GM18519 (cell line): ENCODE measurements around the gene NOTCH1.

Experiments used
- ATAC-seq: cut with Tn5 transposase; IDR thresholded peaks from one replicate; pipeline ENCODE4 v1.9.1; 2021; ENCODE audit warnings: mild to moderate bottlenecking, moderate library complexity; ENCODE audit not compliant: unreplicated experiment, low FRiP score

Gene NOTCH1

DNA sequence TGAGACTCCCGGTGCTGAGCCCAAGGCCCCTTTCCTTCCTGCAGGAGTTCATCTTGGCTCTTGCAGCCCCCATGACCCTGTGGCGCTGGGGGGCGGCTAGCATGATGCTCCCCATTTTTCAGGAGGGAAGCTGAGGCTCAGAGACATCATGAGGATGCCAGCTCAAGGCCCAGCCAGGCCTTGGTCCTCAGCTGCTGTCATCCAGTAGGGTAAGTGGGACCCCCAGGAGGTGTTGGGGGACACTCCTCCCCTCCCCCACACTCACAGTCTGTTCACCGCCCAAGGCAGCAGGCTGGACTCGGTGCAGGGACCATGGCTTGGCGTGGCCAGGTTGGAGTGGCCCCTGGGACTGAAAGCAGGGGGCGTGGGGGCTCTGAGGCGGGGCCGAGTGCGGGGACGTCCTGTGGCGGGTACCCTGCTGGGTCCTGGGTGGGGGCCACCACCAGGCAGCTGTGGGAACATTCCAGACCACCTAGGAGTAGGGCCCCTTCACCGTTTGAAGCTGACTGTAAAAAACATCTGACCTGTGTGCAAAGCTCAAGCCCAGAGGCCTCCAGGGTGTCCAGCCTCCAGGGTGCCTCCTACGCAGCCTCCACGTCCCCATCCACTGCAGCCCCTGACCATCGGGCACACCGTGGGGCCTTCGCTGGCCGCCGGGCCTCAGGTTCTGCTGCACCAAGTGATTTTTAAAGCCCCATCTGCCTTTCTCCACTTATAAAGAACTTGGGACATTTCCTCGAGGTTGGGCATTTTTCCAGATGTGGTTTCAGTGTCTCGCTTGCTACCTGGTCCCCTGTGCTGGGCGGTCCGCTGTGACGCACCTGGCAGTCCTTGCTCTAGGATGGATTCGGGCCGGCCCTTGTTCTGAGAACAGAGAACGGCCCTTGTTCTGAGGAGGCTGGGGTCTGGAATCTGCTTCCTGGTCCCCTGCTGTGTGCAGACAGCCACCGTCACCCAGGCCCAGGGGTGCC lies 3.4 kb upstream of the NOTCH1 start:
- ATAC-seq: no peak

- ATAC-seq: no peak
Observed at GRCh38 chr9:136547508-136548215, 1.8 kb upstream of the NOTCH1 start.

GRCh38 chr9:136546697-136547501 lies 1.1 kb upstream of the NOTCH1 start:
- ATAC-seq: peak; percentile 5

DNA sequence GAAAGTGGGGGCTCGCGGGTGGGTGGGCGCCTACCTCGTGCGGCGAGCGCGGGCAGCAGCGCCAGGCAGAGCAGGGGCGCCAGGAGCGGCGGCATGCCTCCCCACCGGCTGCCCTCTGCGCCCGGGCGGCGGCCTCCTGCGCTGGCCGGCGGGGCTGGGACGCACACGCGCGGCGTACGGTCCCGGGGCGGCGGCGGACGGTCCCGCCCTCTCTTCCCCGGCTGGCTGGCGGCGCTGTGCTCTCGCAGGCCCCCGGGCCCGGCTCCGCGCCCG lies 220 bp downstream of the NOTCH1 start:
- ATAC-seq: no peak

GRCh38 chr9:136544964-136545691 lies 720 bp downstream of the NOTCH1 start:
- no peak for ATAC-seq

GRCh38 chr9:136544548-136544963 lies 1.3 kb downstream of the NOTCH1 start:
- ATAC-seq: no peak

- no peak for ATAC-seq
Observed at GRCh38 chr9:136543830-136544547, 1.9 kb downstream of the NOTCH1 start.

GRCh38 chr9:136543280-136543679 lies 2.6 kb downstream of the NOTCH1 start:
- no peak for ATAC-seq

DNA sequence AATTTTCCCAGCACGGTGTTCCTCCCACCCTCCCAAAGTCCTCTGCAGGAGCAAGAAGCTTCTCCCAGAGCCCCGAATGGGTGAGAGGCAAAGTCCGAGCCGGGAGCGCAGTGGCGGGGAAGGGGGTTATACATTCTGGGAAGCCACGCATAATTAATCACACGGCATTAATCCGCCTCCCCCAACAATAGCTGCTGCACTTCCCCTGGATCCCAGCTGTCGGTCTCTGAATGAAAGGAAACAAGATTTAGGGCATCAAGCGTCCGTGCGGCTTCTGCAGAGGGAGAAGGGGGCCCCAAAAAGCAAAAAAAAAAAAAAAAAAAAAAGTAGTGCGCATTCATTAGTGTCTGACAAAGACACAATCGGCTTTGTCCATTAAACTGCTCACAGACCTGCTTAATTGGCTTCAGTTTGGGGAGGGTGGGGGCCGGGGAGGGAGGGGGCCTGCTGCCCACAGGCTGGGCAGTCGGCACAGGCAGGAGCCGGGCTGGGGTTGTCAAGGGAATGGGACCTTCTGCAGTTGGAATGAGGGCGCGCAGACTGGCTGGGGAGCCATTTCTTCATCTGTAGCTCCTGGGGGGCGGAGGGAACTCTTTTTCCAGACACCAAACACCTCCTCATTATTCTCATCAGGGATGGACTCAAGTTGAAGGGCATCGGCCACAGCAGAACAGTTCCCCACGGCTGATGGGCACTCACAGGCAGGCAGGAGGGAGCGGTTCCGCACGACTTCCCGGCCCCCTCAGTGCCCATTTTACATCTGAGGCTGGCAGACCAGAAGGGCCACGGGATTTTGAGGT lies 3.4 kb downstream of the NOTCH1 start:
- no peak for ATAC-seq

DNA sequence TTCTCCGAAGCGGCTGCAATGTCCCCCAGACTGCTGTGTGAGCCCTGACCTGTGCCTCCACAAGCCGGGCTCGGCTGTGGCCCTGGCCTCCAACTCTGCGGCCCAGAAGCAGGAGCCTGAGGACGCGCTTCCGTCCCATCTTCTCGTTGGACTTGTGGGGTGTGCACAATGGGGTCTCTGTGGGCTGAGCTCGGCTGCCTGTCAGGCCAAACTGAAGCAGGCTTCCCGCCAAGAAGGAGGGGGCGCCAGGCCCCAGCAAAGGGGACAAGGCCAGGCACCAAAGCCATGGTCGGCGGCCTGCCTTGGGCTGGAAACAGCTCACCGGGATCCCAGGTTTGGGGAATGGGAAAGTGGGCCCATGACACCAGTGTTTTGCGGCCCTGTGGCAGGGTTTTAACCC lies 4.1 kb downstream of the NOTCH1 start:
- no peak for ATAC-seq

GRCh38 chr9:136541179-136541578 lies 4.7 kb downstream of the NOTCH1 start:
- no peak for ATAC-seq

GRCh38 chr9:136539427-136540421 lies 6.1 kb downstream of the NOTCH1 start:
- ATAC-seq: no peak

DNA sequence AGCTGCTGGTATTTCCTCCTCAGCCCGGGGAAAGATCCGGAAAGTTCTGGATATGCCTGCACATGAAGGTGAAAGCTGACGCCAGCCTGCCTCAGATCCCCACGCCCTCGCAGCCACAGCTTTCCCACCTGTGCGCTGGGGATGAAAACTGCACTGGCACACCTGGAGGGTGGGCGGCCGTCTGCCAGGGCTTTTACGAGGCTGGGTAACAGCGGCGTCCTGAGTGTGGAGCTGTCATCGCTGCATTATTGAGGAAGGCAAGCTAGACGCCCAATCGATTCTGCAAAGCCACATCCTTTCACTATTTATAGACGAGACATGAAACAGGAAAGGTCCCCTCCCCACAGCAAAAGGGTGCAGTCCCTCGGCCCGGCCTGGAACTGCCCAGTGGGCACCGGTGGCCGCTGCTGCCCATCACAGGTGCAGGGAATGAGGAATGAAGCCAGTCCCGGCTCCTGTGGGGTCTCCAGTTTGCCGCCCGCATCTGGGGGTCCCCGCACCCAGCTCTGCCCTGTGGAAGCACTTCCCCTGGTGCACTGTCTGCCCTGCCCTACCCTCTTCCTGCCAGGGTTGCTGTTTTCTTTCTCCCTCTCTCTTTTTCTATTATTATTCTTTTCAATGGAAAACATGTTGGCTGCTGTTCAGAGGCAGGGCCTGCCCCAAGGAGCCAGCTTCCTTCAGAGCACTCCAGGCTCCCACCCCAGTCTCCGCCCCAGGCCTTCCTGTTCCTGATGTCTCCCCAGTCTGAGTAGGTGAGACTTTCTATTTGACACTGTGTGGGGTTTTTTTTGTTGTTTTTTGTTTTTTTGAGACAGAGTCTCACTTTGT lies 7.0 kb downstream of the NOTCH1 start:
- ATAC-seq: no peak

DNA sequence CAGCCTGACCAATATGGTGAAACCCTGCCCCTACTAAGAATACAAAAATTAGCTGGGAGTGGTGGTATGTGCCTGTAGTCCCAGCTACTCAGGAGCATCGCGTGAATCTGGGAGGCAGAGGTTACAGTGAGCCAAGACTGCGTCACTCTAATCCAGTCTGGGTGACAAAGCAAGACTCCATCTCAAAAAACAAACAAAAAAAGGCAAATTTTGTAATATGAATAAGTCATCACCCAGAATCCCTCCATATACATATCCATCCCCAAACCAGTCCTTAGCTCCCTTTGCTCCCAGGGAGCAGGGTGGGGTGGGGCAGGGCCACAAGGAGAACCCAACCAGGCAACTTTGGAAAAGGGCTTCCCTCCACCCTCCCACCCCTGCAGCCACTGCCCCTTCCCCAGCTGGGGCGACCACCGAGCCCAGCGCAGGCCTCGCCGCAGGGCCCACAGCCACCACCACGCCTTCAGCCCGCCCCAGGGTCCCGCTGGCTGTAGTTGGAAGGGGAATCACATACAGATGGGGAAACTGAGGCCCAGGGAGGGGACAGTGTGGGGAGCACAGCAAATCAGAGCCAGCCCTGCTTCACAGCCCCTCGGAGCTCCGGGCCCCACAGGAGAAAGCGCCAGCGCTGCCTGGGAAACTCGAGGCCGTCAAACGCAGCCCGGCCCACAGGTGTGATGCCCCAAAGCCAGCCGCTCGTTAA lies 7.8 kb downstream of the NOTCH1 start:
- no peak for ATAC-seq

DNA sequence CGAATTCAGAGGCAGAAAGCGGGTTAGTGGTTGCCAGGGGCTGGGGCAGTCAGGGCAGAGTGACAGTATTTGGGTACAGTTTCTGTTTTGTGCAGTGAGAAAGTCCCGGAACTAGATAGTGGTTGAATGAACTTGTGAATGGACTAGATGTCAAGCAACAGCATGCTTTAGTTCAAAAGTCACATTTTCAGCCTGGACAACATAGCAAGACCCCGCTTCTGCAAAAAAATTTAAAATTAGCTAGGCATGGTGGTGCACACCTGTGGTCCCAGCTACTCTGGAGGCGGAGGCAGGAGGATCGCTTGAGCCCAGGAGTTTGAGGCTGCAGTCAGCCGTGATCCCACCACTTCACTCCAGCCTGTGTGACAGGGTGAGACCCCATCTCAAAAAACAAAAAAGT lies 8.4 kb downstream of the NOTCH1 start:
- ATAC-seq: no peak

GRCh38 chr9:136536721-136537241 lies 9.1 kb downstream of the NOTCH1 start:
- ATAC-seq: no peak
